HepG2 (cell line): Measurements from ENCODE around the gene PRKAB1. TPM values are rescaled to one million over a fixed set of nuclear protein-coding genes. Genes with fewer than 3 reads are reported as not detected.

Experiments used
- FIP1L1 ChIP-seq: fragments of 200-400 bp; formaldehyde crosslinking; IDR thresholded peaks from 2 replicates; pipeline ENCODE4 v1.6.1; 2018; ENCODE audit warnings: low read depth, mild to moderate bottlenecking, low read length, moderate library complexity, borderline replicate concordance; ENCODE audit not compliant: insufficient read depth
- FLYWCH1 ChIP-seq: sonication (generic); formaldehyde crosslinking; IDR thresholded peaks from 2 replicates; pipeline ENCODE4 v1.8.1; 2023; ENCODE audit warnings: mild to moderate bottlenecking, missing genetic modification reagents
- HOMEZ ChIP-seq: IDR thresholded peaks from 2 replicates; pipeline ENCODE4 v1.6.1; 2016; ENCODE audit warnings: low read depth
- ISL2 ChIP-seq: sonication (generic); formaldehyde crosslinking; IDR thresholded peaks from 2 replicates; pipeline ENCODE4 v1.5.0; 2020; ENCODE audit warnings: missing genetic modification reagents
- JUN ChIP-seq: sonication (generic); formaldehyde crosslinking; IDR thresholded peaks from 2 replicates; pipeline ENCODE4 v1.4.0; 2020; ENCODE audit warnings: mild to moderate bottlenecking, missing genetic modification reagents
- MED1 ChIP-seq: sonication (generic); formaldehyde crosslinking; IDR thresholded peaks from 2 replicates; pipeline ENCODE4 v1.4.0; 2020; ENCODE audit warnings: missing genetic modification reagents
- NFRKB ChIP-seq: fragments of 450-650 bp; IDR thresholded peaks from 2 replicates; pipeline ENCODE4 v1.6.1; 2017
- NFYB ChIP-seq: sonication (generic); formaldehyde crosslinking; IDR thresholded peaks from 2 replicates; pipeline ENCODE4 v1.4.0; 2020; ENCODE audit warnings: missing genetic modification reagents
- SOX13 ChIP-seq, 3 experiments: fragments of 450-650 bp in 1 of 3; sonication (generic) in 1 of 3; formaldehyde crosslinking in 1 of 3; IDR thresholded peaks in 2 of 3; conservative IDR thresholded peaks in 1 of 3; 2 replicates each; pipeline versions ENCODE4 v1.5.0 to v1.6.1; 2016 to 2020; ENCODE audit warnings: antibody characterized with exemption in 1 of 3, mild to moderate bottlenecking in 1 of 3, missing compliant biosample characterization in 1 of 3, missing genetic modification reagents in 1 of 3, moderate library complexity in 1 of 3
- STAT6 ChIP-seq: sonication (generic); formaldehyde crosslinking; IDR thresholded peaks from 2 replicates; pipeline ENCODE4 v1.4.0; 2020; ENCODE audit warnings: missing genetic modification reagents, mild to moderate bottlenecking, borderline replicate concordance
- TBL1XR1 ChIP-seq: fragments of 150-350 bp; IDR thresholded peaks from 2 replicates; pipeline ENCODE4 v1.6.1; 2014; ENCODE audit warnings: borderline replicate concordance, low read length; ENCODE audit not compliant: partially characterized antibody
- TIGD3 ChIP-seq: sonication (generic); formaldehyde crosslinking; IDR thresholded peaks from 2 replicates; pipeline ENCODE4 v1.5.1; 2020; ENCODE audit warnings: mild to moderate bottlenecking, missing genetic modification reagents, borderline replicate concordance
- UBTF ChIP-seq: sonication (generic); formaldehyde crosslinking; IDR thresholded peaks from 2 replicates; pipeline ENCODE4 v1.4.0; 2020; ENCODE audit warnings: mild to moderate bottlenecking, missing genetic modification reagents
- ZBTB7B ChIP-seq: sonication (generic); formaldehyde crosslinking; IDR thresholded peaks from 2 replicates; pipeline ENCODE4 v1.4.0; 2020; ENCODE audit warnings: missing genetic modification reagents
- ZC3H13 ChIP-seq: sonication (generic); formaldehyde crosslinking; IDR thresholded peaks from 2 replicates; pipeline ENCODE4 v1.8.1; 2023; ENCODE audit warnings: mild to moderate bottlenecking, missing genetic modification reagents, moderate library complexity
- ZNF549 ChIP-seq: sonication (generic); formaldehyde crosslinking; IDR thresholded peaks from 2 replicates; pipeline ENCODE4 v1.5.0; 2020; ENCODE audit warnings: missing genetic modification reagents
- ZNF597 ChIP-seq: sonication (generic); formaldehyde crosslinking; IDR thresholded peaks from 2 replicates; pipeline ENCODE4 v1.5.0; 2020; ENCODE audit warnings: missing genetic modification reagents
- ZNF746 ChIP-seq: sonication (generic); formaldehyde crosslinking; IDR thresholded peaks from 2 replicates; pipeline ENCODE4 v1.8.0; 2022; ENCODE audit warnings: mild to moderate bottlenecking, missing genetic modification reagents
- ZNF839 ChIP-seq: sonication (generic); formaldehyde crosslinking; IDR thresholded peaks from 2 replicates; pipeline ENCODE4 v1.4.0; 2020; ENCODE audit warnings: missing genetic modification reagents, mild to moderate bottlenecking, borderline replicate concordance
- polyA plus RNA-seq, 8 experiments: library from polyadenylated mRNA; depleted of rRNA in 3 of 8; stranded (reverse) in 7 of 8; unstranded in 1 of 8; fragments of >200 nt; fragmentation: Illumina TruSeq in 4 of 8; extraction: Trizol in 4 of 8; gene quantifications; 2 replicates each; pipeline versions ENCODE4 v1.2.1 to v1.2.3, GENCODE V29; 2011 to 2016; ENCODE audit warnings: low read depth in 4 of 8, missing spikeins in 1 of 8, mixed read lengths in 1 of 8; ENCODE audit not compliant: insufficient read depth in 1 of 8
- total RNA-seq, 5 experiments: library from RNA; depleted of rRNA; stranded (reverse); fragments of >200 nt; fragmentation: Illumina TruSeq; extraction: Trizol; gene quantifications; 2 replicates each; pipeline ENCODE4 v1.2.3, GENCODE V29; 2016; ENCODE audit warnings: low read depth in 1 of 5

The PRKAB1 gene
- total and polyA plus RNA-seq, 2 of the 13 experiments (the other 11 are each of a cell fraction or from before 2014, with no cell fraction given) = 28.4 to 35.5 TPM

- TF ChIP-seq FIP1L1 (no peak), TBL1XR1 (no peak), SOX13 (IDR thresholded peaks at IDR 0.05) (no peak), SOX13 (CRISPR knock-in tag; conservative IDR thresholded peaks at IDR 0.05 in 1 of 2, IDR thresholded peaks at IDR 0.05 in 1 of 2) (peak in 1 of 2 experiments; percentile 20; a peak in 1 of 4 replicates), ZNF597 (no peak), NFYB (peak; percentile 43), NFRKB (no peak), ZNF746 (CRISPR knock-in tag) (no peak), UBTF (peak; percentile 92), FLYWCH1 (CRISPR knock-in tag) (no peak), HOMEZ (CRISPR knock-in tag) (peak; percentile 60; the same call in 1 of the 2 replicates), ZBTB7B (CRISPR knock-in tag) (peak; percentile 66; the same call in 1 of the 2 replicates), ZNF839 (CRISPR knock-in tag) (peak; percentile 83; the same call in 1 of the 2 replicates), ISL2 (CRISPR knock-in tag) (no peak; the same call in 1 of the 2 replicates), STAT6 (CRISPR knock-in tag) (no peak), ZNF549 (CRISPR knock-in tag) (no peak), ZC3H13 (CRISPR knock-in tag) (no peak), JUN (no peak; the same call in 1 of the 2 replicates), TIGD3 (CRISPR knock-in tag) (no peak), MED1 (CRISPR knock-in tag) (peak; percentile 65)
Measured at GRCh38 chr12:119667577-119668323, at the start of gene PRKAB1 (continued).
